Activated CD4-positive, alpha-beta T cell treated with anti-CD3 and anti-CD28 coated beads for 36 hours (primary cell): Measurements from ENCODE around the gene ZDHHC18. TPM values are rescaled to one million over a fixed set of nuclear protein-coding genes. Genes with fewer than 3 reads are reported as not detected.
"Not testable (repeated sequence)": the region's sequence is repeated elsewhere in the genome, so short reads cannot be mapped to it uniquely, and the experiment has no call there.

Experiments
- ATAC-seq: fragments of 200-7000 bp; cut with Tn5 transposase; one replicate; pipeline ENCODE4 v1.10.0; 2021; ENCODE audit warnings: mild to moderate bottlenecking, moderate library complexity
- CTCF ChIA-PET: fragments of 350-600 bp; sonication (Branson Sonifier 250); formaldehyde crosslinking; loops from one replicate; lab custom pipeline; 2021; ENCODE audit warnings: antibody characterized with exemption; lab: Charles Lee
- POLR2A ChIA-PET: fragments of 350-600 bp; sonication (Branson Sonifier 250); formaldehyde crosslinking; loops from one replicate; lab custom pipeline; 2021; ENCODE audit warnings: antibody characterized with exemption, inconsistent platforms; lab: Charles Lee
- DNase-seq: peaks from one replicate; pipeline ENCODE4 v3.0.0-alpha.2; 2020
- H3K27ac Mint-ChIP-seq: one replicate; pipeline ENCODE4 v1.8.0; 2021; ENCODE audit warnings: mixed read lengths
- H3K27me3 Mint-ChIP-seq: one replicate; pipeline ENCODE4 v1.8.0; 2021; ENCODE audit warnings: mixed read lengths
- H3K36me3 Mint-ChIP-seq: one replicate; pipeline ENCODE4 v1.8.0; 2021; ENCODE audit warnings: low read depth, mixed read lengths
- H3K4me1 Mint-ChIP-seq: one replicate; pipeline ENCODE4 v1.8.0; 2021; ENCODE audit warnings: mixed read lengths
- H3K4me3 Mint-ChIP-seq: one replicate; pipeline ENCODE4 v1.8.0; 2021; ENCODE audit warnings: mild to moderate bottlenecking, moderate library complexity, mixed read lengths
- H3K9me3 Mint-ChIP-seq: one replicate; pipeline ENCODE4 v1.8.0; 2021; ENCODE audit warnings: low read depth, mixed read lengths
- intact Hi-C, 2 experiments: fragments of 100-400 bp; cut with DNase I in 1 of 2; cut with micrococcal nuclease in 1 of 2; formaldehyde crosslinking; loops; one replicate each; pipeline versions ENCODE4 v1.14.2 to v1.15.1; 2022 to 2024; cut with DNase I, micrococcal nuclease
- total RNA-seq, 2 experiments: library from RNA; stranded (reverse); gene quantifications; one replicate each; pipeline ENCODE4 v1.2.3, GENCODE V29; 2021

The ZDHHC18 gene
- total RNA-seq, 2 experiments from 2014 or later: 51.6 to 66.0 TPM

- CTCF ChIA-PET: interaction anchor here (0.5 to 2.5 kb wide), 24 partner anchors 9 to 468 kb away, joined by 3 to 23 read pairs (median 4); partner anchors contain the start of genes GPATCH3, GPN2 and PIGV
- POLR2A ChIA-PET: interaction anchor here (0.7 to 2.4 kb wide), 17 partner anchors 9 to 364 kb away, joined by 3 to 20 read pairs (median 5); partner anchors contain the start of genes GPATCH3, GPN2 and RPS6KA1
- Mint-ChIP-seq H3K27ac (peak overlapping the region; percentile 96), H3K27me3 (no peaks in the 10 kb centered on the region), H3K4me1 (peaks cover 22% of the 10 kb centered on the region), H3K36me3 (no peaks in the 10 kb centered on the region), H3K9me3 (no peaks in the 10 kb centered on the region), H3K4me3 (peak overlapping the region; percentile 89)
- ATAC-seq (peak; percentile 94), DNase-seq (peak; percentile 97)
- intact Hi-C loops: loop anchor here (1.0 to 2.0 kb wide), 11 partner anchors 25 to 433 kb away; partner anchors contain the start of genes GPATCH3 (in 2 of the 2), GPN2 (in 2 of the 2), DHDDS (in 1 of the 2) and HMGN2 (in 1 of the 2)
Measured at GRCh38 chr1:26864610-26865480, 38.4 kb downstream of the ZDHHC18 start.

- H3K9me3 Mint-ChIP-seq, H3K27ac Mint-ChIP-seq, H3K27me3 Mint-ChIP-seq, H3K4me1 Mint-ChIP-seq, DNase-seq, H3K4me3 Mint-ChIP-seq, ATAC-seq: not testable (repeated sequence)
- H3K36me3 Mint-ChIP-seq: peaks cover 11% of the 10 kb centered on the region
- ChIA-PET CTCF (interaction anchor here (0.6 to 1.3 kb wide), 7 partner anchors 8 to 175 kb away, joined by 3 to 5 read pairs (median 3); no protein-coding TSS in a partner anchor), POLR2A (interaction anchor here (0.6 kb wide), 1 partner anchor 32 kb away, joined by 3 read pairs; no protein-coding TSS in a partner anchor)
- intact Hi-C loops: loop anchor here in 1 of 2 experiments (10.0 kb wide), 1 partner anchor 368 kb away; no protein-coding TSS in a partner anchor
Measured at GRCh38 chr1:26873097-26873496, 46.6 kb downstream of the ZDHHC18 start.

- ATAC-seq (no peak), DNase-seq (no peak)
- CTCF ChIA-PET: no interaction called here
- Mint-ChIP-seq H3K27ac (no peak overlapping the region), H3K4me1 (peaks cover 2% of the 10 kb centered on the region), H3K36me3 (peaks cover 20% of the 10 kb centered on the region), H3K9me3 (no peaks in the 10 kb centered on the region), H3K4me3 (no peak overlapping the region), H3K27me3 (no peaks in the 10 kb centered on the region)
- POLR2A ChIA-PET: interaction anchor here (0.7 kb wide), 1 partner anchor 15 kb away, joined by 3 read pairs; the partner anchor contains the start of gene GPN2
- intact Hi-C loops: loop anchor here in 1 of 2 experiments (5.0 to 10.0 kb wide), 2 partner anchors 83 to 370 kb away; no protein-coding TSS in a partner anchor
Measured at GRCh38 chr1:26874896-26875295, 48.4 kb downstream of the ZDHHC18 start.

GRCh38 chr1:26877326-26877725 lies 50.8 kb downstream of the ZDHHC18 start:
- H3K27me3 Mint-ChIP-seq: no peaks in the 10 kb centered on the region
- no peak overlapping the region for H3K27ac Mint-ChIP-seq
- intact Hi-C loops: loop anchor here in 1 of 2 experiments (5.0 to 10.0 kb wide), 2 partner anchors 85 to 373 kb away; no protein-coding TSS in a partner anchor
- ChIA-PET POLR2A (no interaction called here), CTCF (interaction anchor here (0.7 to 2.9 kb wide), 10 partner anchors 9 to 275 kb away, joined by 3 to 13 read pairs (median 4); no protein-coding TSS in a partner anchor)
- ATAC-seq (no peak), DNase-seq (no peak)
- no peak overlapping the region for H3K4me3 Mint-ChIP-seq
- H3K4me1 Mint-ChIP-seq: peaks cover 2% of the 10 kb centered on the region
- no peaks in the 10 kb centered on the region for H3K9me3 Mint-ChIP-seq
- H3K36me3 Mint-ChIP-seq: peaks cover 26% of the 10 kb centered on the region

- CTCF ChIA-PET: interaction anchor here (0.6 to 3.1 kb wide), 10 partner anchors 10 to 277 kb away, joined by 3 to 14 read pairs (median 4); partner anchors contain the start of genes GPATCH3 and GPN2
- no peaks in the 10 kb centered on the region for H3K27me3 Mint-ChIP-seq
- intact Hi-C loops: loop anchor here in 1 of 2 experiments (2.0 to 10.0 kb wide), 3 partner anchors 87 to 375 kb away; no protein-coding TSS in a partner anchor
- peaks cover 47% of the 10 kb centered on the region for H3K36me3 Mint-ChIP-seq
- no peak for DNase-seq
- no peak overlapping the region for H3K4me3 Mint-ChIP-seq
- POLR2A ChIA-PET: interaction anchor here (0.6 kb wide), 1 partner anchor 16 kb away, joined by 6 read pairs; no protein-coding TSS in a partner anchor
- ATAC-seq: no peak
- no peak overlapping the region for H3K27ac Mint-ChIP-seq
- H3K4me1 Mint-ChIP-seq: peaks cover 2% of the 10 kb centered on the region
- no peaks in the 10 kb centered on the region for H3K9me3 Mint-ChIP-seq
Measured at GRCh38 chr1:26879793-26880192, 53.3 kb downstream of the ZDHHC18 start.

GRCh38 chr1:26881611-26882010 lies 55.1 kb downstream of the ZDHHC18 start:
- intact Hi-C loops, H3K4me3 Mint-ChIP-seq, H3K27me3 Mint-ChIP-seq, ATAC-seq, H3K27ac Mint-ChIP-seq, H3K4me1 Mint-ChIP-seq, DNase-seq, H3K9me3 Mint-ChIP-seq: not testable (repeated sequence)
- ChIA-PET POLR2A (interaction anchor here (0.5 kb wide), 1 partner anchor 86 kb away, joined by 11 read pairs; no protein-coding TSS in a partner anchor), CTCF (interaction anchor here (0.6 to 3.1 kb wide), 10 partner anchors 8 to 282 kb away, joined by 3 to 14 read pairs (median 4); no protein-coding TSS in a partner anchor)
- H3K36me3 Mint-ChIP-seq: peaks cover 52% of the 10 kb centered on the region

- no peak overlapping the region for H3K27ac Mint-ChIP-seq
- no peaks in the 10 kb centered on the region for H3K27me3 Mint-ChIP-seq
- no peak for DNase-seq
- ATAC-seq: no peak
- no peak overlapping the region for H3K4me3 Mint-ChIP-seq
- intact Hi-C loops: no loop called here
- H3K4me1 Mint-ChIP-seq: peaks cover 3% of the 10 kb centered on the region
- CTCF ChIA-PET: interaction anchor here (0.6 to 3.1 kb wide), 5 partner anchors 17 to 280 kb away, joined by 3 to 14 read pairs (median 3); no protein-coding TSS in a partner anchor
- POLR2A ChIA-PET: no interaction called here
- peaks cover 52% of the 10 kb centered on the region for H3K36me3 Mint-ChIP-seq
- no peaks in the 10 kb centered on the region for H3K9me3 Mint-ChIP-seq
Measured at GRCh38 chr1:26882696-26883463, 56.4 kb downstream of the ZDHHC18 start.

GRCh38 chr1:26887125-26887524 lies 60.6 kb downstream of the ZDHHC18 start:
- DNase-seq: peak; percentile 19
- Mint-ChIP-seq H3K4me3 (no peak overlapping the region), H3K9me3 (no peaks in the 10 kb centered on the region), H3K36me3 (peaks cover 51% of the 10 kb centered on the region), H3K27me3 (no peaks in the 10 kb centered on the region), H3K4me1 (peaks cover 22% of the 10 kb centered on the region), H3K27ac (no peak overlapping the region)
- POLR2A ChIA-PET: interaction anchor here (0.6 to 2.1 kb wide), 7 partner anchors 13 to 1265 kb away, joined by 3 to 10 read pairs (median 5); partner anchors contain the start of gene GPATCH3
- CTCF ChIA-PET: interaction anchor here (0.6 to 2.5 kb wide), 20 partner anchors 8 to 1836 kb away, joined by 3 to 11 read pairs (median 4); partner anchors contain the start of gene GPATCH3
- intact Hi-C loops: no loop called here
- ATAC-seq: no peak

- H3K27ac Mint-ChIP-seq: peak overlapping the region; percentile 91
- ATAC-seq (no peak), DNase-seq (no peak)
- peaks cover 46% of the 10 kb centered on the region for H3K36me3 Mint-ChIP-seq
- H3K27me3 Mint-ChIP-seq: no peaks in the 10 kb centered on the region
- intact Hi-C loops: no loop called here
- peaks cover 22% of the 10 kb centered on the region for H3K4me1 Mint-ChIP-seq
- H3K9me3 Mint-ChIP-seq: no peaks in the 10 kb centered on the region
- CTCF ChIA-PET: interaction anchor here (0.9 to 2.5 kb wide), 6 partner anchors 9 to 286 kb away, joined by 3 to 12 read pairs (median 4); no protein-coding TSS in a partner anchor
- POLR2A ChIA-PET: interaction anchor here (2.1 kb wide), 1 partner anchor 12 kb away, joined by 8 read pairs; the partner anchor contains the start of gene GPATCH3
- peak overlapping the region; percentile 92 for H3K4me3 Mint-ChIP-seq
Measured at GRCh38 chr1:26888231-26888630, 61.7 kb downstream of the ZDHHC18 start.
